Kidney (tissue), 14 donors: ENCODE measurements around the gene RNU6-9. TPM values are rescaled to one million over a fixed set of nuclear protein-coding genes. Genes with fewer than 3 reads are reported as not detected.

ENCODE experiments used
- DNase-seq, 5 donors: peaks; one replicate each; pipeline ENCODE4 v3.0.0-alpha.2; 2013 to 2020
- FAIRE-seq: peaks from 2 replicates; lab custom pipeline; 2012; peaks lifted over from hg19 to GRCh38; lab: Jason Lieb, UNC
- H3K27ac ChIP-seq, 2 donors: one replicate each; pipeline ENCODE4 v1.7.0; 2013; ENCODE audit warnings: low read depth in 2 of 2, low read length in 2 of 2, inconsistent platforms in 1 of 2
- H3K27me3 ChIP-seq: one replicate; pipeline ENCODE4 v1.7.1; 2013; ENCODE audit warnings: low read length, inconsistent platforms; ENCODE audit not compliant: control insufficient read depth, insufficient read depth
- H3K36me3 ChIP-seq, 3 donors: one replicate each; pipeline versions ENCODE4 v1.7.0 to v1.7.1; 2013; ENCODE audit warnings: low read length in 3 of 3, control low read depth in 1 of 3, inconsistent platforms in 1 of 3; ENCODE audit not compliant: insufficient read depth in 3 of 3, control insufficient read depth in 2 of 3
- H3K4me1 ChIP-seq, 3 donors: one replicate each; pipeline versions ENCODE4 v1.7.0 to v1.7.1; 2013; ENCODE audit warnings: low read length in 3 of 3, inconsistent platforms in 1 of 3, low read depth in 1 of 3; ENCODE audit not compliant: control insufficient read depth in 2 of 3, insufficient read depth in 2 of 3
- H3K4me3 ChIP-seq, 3 donors: one replicate each; pipeline versions ENCODE4 v1.7.0 to v1.8.1; 2013; ENCODE audit warnings: low read length in 3 of 3, control low read depth in 1 of 3, inconsistent platforms in 1 of 3
- H3K9ac ChIP-seq, 3 donors: one replicate each; pipeline versions ENCODE4 v1.7.0 to v1.7.1; 2013; ENCODE audit warnings: low read length in 3 of 3, control low read depth in 1 of 3, inconsistent platforms in 1 of 3
- H3K9me3 ChIP-seq, 3 donors: one replicate each; pipeline versions ENCODE4 v1.7.0 to v1.7.1; 2013; ENCODE audit warnings: low read length in 3 of 3, control low read depth in 1 of 3, inconsistent platforms in 1 of 3; ENCODE audit not compliant: control insufficient read depth in 2 of 3, insufficient read depth in 1 of 3
- CTCF ChIP-seq: IDR thresholded peaks from 3 replicates; pipeline ENCODE4 v1.5.1; 2012; ENCODE audit warnings: mild to moderate bottlenecking, moderate library complexity, borderline replicate concordance; ENCODE audit not compliant: insufficient read depth; ENCODE audit errors: extremely low read depth
- intact Hi-C: fragments of 100-400 bp; cut with DNase I; formaldehyde crosslinking; loops from one replicate; pipeline ENCODE4 v1.11.1; 2022
- polyA plus RNA-seq: library from polyadenylated mRNA; stranded (reverse); fragments of 350-450 nt; fragmentation: Illumina TruSeq; extraction: RNeasy Lipid Tissue Mini Kit (QIAGEN cat#74804); gene quantifications from one replicate; pipeline ENCODE4 v1.2.3, GENCODE V29; 2014; ENCODE audit warnings: low read depth, low replicate concordance; ENCODE audit not compliant: insufficient read depth
- total RNA-seq: library from RNA; stranded (reverse); fragmentation: NEBNext Ultra II Directional; extraction: Animal tissue kit (Norgen Biotek cat#: 25700); gene quantifications from one replicate; pipeline ENCODE4 v1.2.1, GENCODE V29; 2021
- donor health status: control.
- donor health status: control.
- donor health status: control.
- donor health status: control.
- donor health status: control.
- donor health status: DM: yes; HTN: yes; CAD: no.
- donor health status: Normal renal cell carcinoma (clear cell type).

The RNU6-9 gene
- total and polyA plus RNA-seq, 2 donors from 2014 or later = not detected

DNA sequence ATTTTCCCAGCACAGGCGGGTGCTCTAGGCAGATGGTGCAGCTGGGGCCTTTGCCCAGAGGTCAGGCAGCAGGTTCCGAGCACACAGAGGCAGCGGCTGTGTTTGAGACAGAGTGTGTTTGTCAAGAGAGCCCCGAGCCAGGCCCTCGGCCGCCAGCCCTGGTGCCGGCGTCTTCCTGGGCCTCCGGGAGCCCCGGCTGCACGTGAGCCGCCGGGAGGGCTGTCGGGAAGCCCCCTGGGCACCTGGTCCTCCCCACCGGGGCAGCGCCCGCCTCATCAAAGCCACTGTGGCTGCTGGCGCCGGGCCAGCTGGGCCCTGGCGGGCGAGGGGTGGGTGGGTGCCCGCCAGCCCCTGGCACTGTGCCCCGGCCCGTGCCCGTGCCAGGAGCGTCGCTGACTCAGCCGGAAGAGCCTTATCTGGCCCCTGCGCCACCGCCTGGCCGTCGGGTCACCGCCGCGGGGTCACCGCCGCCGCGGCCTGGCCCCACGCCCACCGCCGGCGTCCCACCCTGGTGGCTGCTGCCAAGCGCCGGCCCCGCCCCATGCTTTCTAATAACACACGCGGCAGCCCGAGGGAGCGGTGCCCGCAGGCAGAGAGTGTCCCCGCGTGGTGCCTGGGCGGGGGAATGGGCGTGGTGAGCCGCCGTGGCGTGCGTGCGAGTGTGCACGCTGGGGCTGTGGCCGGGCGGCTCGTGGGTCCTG, 47.5 kb downstream of the RNU6-9 start:
- intact Hi-C loops = no loop called here

GRCh38 chr19:941292-942132, 48.2 kb downstream of the RNU6-9 start:
- FAIRE-seq = no peak
- H3K9ac ChIP-seq = peak overlapping the region in 1 of 3 donors; percentile 46
- peak overlapping the region in 1 of 3 donors; percentile 43 for H3K4me3 ChIP-seq
- peaks cover 0 to 2% (median 0%) of the 10 kb centered on the region in 3 donors for H3K36me3 ChIP-seq
- no peaks in the 10 kb centered on the region for H3K27me3 ChIP-seq
- H3K4me1 ChIP-seq = peaks cover 0 to 48% (median 9%) of the 10 kb centered on the region in 3 donors
- intact Hi-C loops = no loop called here
- no peaks in the 10 kb centered on the region for H3K9me3 ChIP-seq
- H3K27ac ChIP-seq = peak overlapping the region; percentile 75 to 78
- no peak for TF ChIP-seq CTCF
- DNase-seq = peak in 1 of 5 donors; percentile 81

More for the DNA sequence above, 47.5 kb downstream of the RNU6-9 start:
- H3K36me3 ChIP-seq = peaks cover 0 to 2% (median 0%) of the 10 kb centered on the region in 3 donors
- DNase-seq (peak in 1 of 5 donors; percentile 95), FAIRE-seq (no peak)
- TF ChIP-seq CTCF = no peak
- H3K4me1 ChIP-seq = peaks cover 0 to 47% (median 9%) of the 10 kb centered on the region in 3 donors
- peak overlapping the region in 1 of 3 donors; percentile 43 for H3K4me3 ChIP-seq
- H3K9me3 ChIP-seq = no peaks in the 10 kb centered on the region
- peak overlapping the region in 1 of 3 donors; percentile 46 for H3K9ac ChIP-seq
- H3K27me3 ChIP-seq = no peaks in the 10 kb centered on the region
- H3K27ac ChIP-seq = peak overlapping the region; percentile 72 to 78

DNA sequence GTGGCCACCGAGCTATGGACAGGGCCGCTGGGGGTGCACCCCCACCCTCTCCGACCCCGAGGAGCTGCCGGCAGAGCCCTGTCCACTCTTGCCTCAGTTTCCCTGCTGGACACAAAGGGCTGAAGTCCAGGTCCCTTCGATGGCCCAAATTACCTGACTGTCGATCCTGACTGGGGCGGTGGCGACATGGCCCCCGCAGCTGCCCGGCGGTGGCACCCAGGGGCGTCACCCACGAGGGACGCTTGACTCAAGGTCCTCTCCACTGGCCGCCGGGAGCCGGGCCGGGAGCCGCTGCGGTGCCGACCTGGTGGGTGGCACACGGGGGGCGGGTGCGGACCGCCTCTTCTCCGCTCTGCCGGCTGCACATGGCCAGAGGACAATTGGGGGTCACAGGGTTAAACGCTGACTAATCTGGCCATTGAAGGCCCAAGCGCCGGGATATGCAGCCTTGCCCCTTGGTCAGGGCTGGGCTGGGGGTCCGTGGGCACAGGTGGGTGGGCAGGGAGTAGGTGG, 48.9 kb downstream of the RNU6-9 start:
- Histone ChIP-seq H3K9ac (no peak overlapping the region), H3K4me3 (peak overlapping the region in 1 of 3 donors; percentile 43), H3K4me1 (peaks cover 0 to 48% (median 9%) of the 10 kb centered on the region in 3 donors), H3K27me3 (no peaks in the 10 kb centered on the region), H3K27ac (peak overlapping the region in 1 of 2 donors; percentile 78), H3K36me3 (peaks cover 0 to 2% (median 0%) of the 10 kb centered on the region in 3 donors), H3K9me3 (no peaks in the 10 kb centered on the region)
- FAIRE-seq = no peak
- no peak for TF ChIP-seq CTCF
- peak in 1 of 5 donors; percentile 75 for DNase-seq
- intact Hi-C loops = no loop called here

Other genes with a start within 250 kb of the RNU6-9 start
- gene RNF126, start 230.3 kb upstream of the RNU6-9 start, total RNA-seq = 38.0 TPM
- gene RNF126, start 230.3 kb upstream of the RNU6-9 start, polyA plus RNA-seq = 33.3 TPM
- gene FSTL3, start 217.1 kb upstream of the RNU6-9 start, total RNA-seq = 63.0 TPM
- 23.9 TPM for gene FSTL3, start 217.1 kb upstream of the RNU6-9 start, polyA plus RNA-seq
- not detected for gene PRSS57, start 198.0 kb upstream of the RNU6-9 start, total RNA-seq
- not detected for gene PRSS57, start 198.0 kb upstream of the RNU6-9 start, polyA plus RNA-seq
- 49.4 TPM for gene PALM, start 184.5 kb upstream of the RNU6-9 start, total RNA-seq
- 92.3 TPM for gene PALM, start 184.5 kb upstream of the RNU6-9 start, polyA plus RNA-seq
- gene MISP, start 142.4 kb upstream of the RNU6-9 start, total RNA-seq = 17.8 TPM
- 19.6 TPM for gene MISP, start 142.4 kb upstream of the RNU6-9 start, polyA plus RNA-seq
- 339 TPM for gene PTBP1, start 96.0 kb upstream of the RNU6-9 start, total RNA-seq
- gene PTBP1, start 96.0 kb upstream of the RNU6-9 start, polyA plus RNA-seq = 102 TPM
- gene PLPPR3, start 71.5 kb upstream of the RNU6-9 start, total RNA-seq = not detected
- gene PLPPR3, start 71.5 kb upstream of the RNU6-9 start, polyA plus RNA-seq = not detected
- 0.50 TPM for gene AZU1, start 65.6 kb upstream of the RNU6-9 start, total RNA-seq
- not detected for gene AZU1, start 65.6 kb upstream of the RNU6-9 start, polyA plus RNA-seq
- not detected for gene PRTN3, start 52.5 kb upstream of the RNU6-9 start, total RNA-seq
- gene PRTN3, start 52.5 kb upstream of the RNU6-9 start, polyA plus RNA-seq = not detected
- gene ELANE, start 41.2 kb upstream of the RNU6-9 start, total RNA-seq = 0.85 TPM
- not detected for gene ELANE, start 41.2 kb upstream of the RNU6-9 start, polyA plus RNA-seq
- 35.1 TPM for gene CFD, start 33.8 kb upstream of the RNU6-9 start, total RNA-seq
- 4.6 TPM for gene CFD, start 33.8 kb upstream of the RNU6-9 start, polyA plus RNA-seq
- 56.5 TPM for gene MED16, start 297 bp upstream of the RNU6-9 start, total RNA-seq
- 72.1 TPM for gene MED16, start 297 bp upstream of the RNU6-9 start, polyA plus RNA-seq
- 71.4 TPM for gene R3HDM4, start 19.7 kb downstream of the RNU6-9 start, total RNA-seq
- gene R3HDM4, start 19.7 kb downstream of the RNU6-9 start, polyA plus RNA-seq = 47.4 TPM
- 0.69 TPM for gene KISS1R, start 23.8 kb downstream of the RNU6-9 start, total RNA-seq
- not detected for gene KISS1R, start 23.8 kb downstream of the RNU6-9 start, polyA plus RNA-seq
- 16.9 TPM for gene ARID3A, start 32.6 kb downstream of the RNU6-9 start, total RNA-seq
- 5.6 TPM for gene ARID3A, start 32.6 kb downstream of the RNU6-9 start, polyA plus RNA-seq
- gene WDR18, start 90.9 kb downstream of the RNU6-9 start, total RNA-seq = 40.3 TPM
- 77.2 TPM for gene WDR18, start 90.9 kb downstream of the RNU6-9 start, polyA plus RNA-seq
- gene GRIN3B, start 106.9 kb downstream of the RNU6-9 start, total RNA-seq = 0.44 TPM
- gene GRIN3B, start 106.9 kb downstream of the RNU6-9 start, polyA plus RNA-seq = 0.15 TPM
- gene TMEM259, start 127.6 kb downstream of the RNU6-9 start, total RNA-seq = 180 TPM
- 129 TPM for gene TMEM259, start 127.6 kb downstream of the RNU6-9 start, polyA plus RNA-seq
- not detected for gene RNU6-2, start 128.0 kb downstream of the RNU6-9 start, total RNA-seq
- not detected for gene RNU6-2, start 128.0 kb downstream of the RNU6-9 start, polyA plus RNA-seq
- 131 TPM for gene CNN2, start 133.1 kb downstream of the RNU6-9 start, total RNA-seq
- 64.1 TPM for gene CNN2, start 133.1 kb downstream of the RNU6-9 start, polyA plus RNA-seq
- gene ABCA7, start 146.6 kb downstream of the RNU6-9 start, total RNA-seq = 20.4 TPM
- 11.7 TPM for gene ABCA7, start 146.6 kb downstream of the RNU6-9 start, polyA plus RNA-seq
- gene ARHGAP45, start 173.7 kb downstream of the RNU6-9 start, total RNA-seq = 50.0 TPM
- 11.8 TPM for gene ARHGAP45, start 173.7 kb downstream of the RNU6-9 start, polyA plus RNA-seq
- 158 TPM for gene POLR2E, start 201.9 kb downstream of the RNU6-9 start, total RNA-seq
- gene POLR2E, start 201.9 kb downstream of the RNU6-9 start, polyA plus RNA-seq = 189 TPM
- 268 TPM for gene GPX4, start 210.5 kb downstream of the RNU6-9 start, total RNA-seq
- 966 TPM for gene GPX4, start 210.5 kb downstream of the RNU6-9 start, polyA plus RNA-seq